Neuronal stem cell (in vitro differentiated cells): ENCODE data around the gene IMMP2L.

Experiments used
- DNase-seq: peaks from one replicate; pipeline ENCODE4 v3.0.0-alpha.2; 2013; ENCODE audit warnings: low spot score
- H2AFZ ChIP-seq: one replicate; pipeline ENCODE4 v1.6.1; 2013; ENCODE audit warnings: mild to moderate bottlenecking, low read length, inconsistent platforms
- H2AK5ac ChIP-seq: 2 replicates; pipeline ENCODE4 v1.6.1; 2013; ENCODE audit warnings: low read depth, mild to moderate bottlenecking, inconsistent platforms, low read length, moderate library complexity, mixed read lengths
- H2BK120ac ChIP-seq: 2 replicates; pipeline ENCODE4 v1.6.1; 2013; ENCODE audit warnings: low read depth, mild to moderate bottlenecking, inconsistent platforms, low read length, moderate library complexity, mixed read lengths
- H2BK12ac ChIP-seq: one replicate; pipeline ENCODE4 v1.6.1; 2013; ENCODE audit warnings: low read length, inconsistent platforms
- H2BK15ac ChIP-seq: 2 replicates; pipeline ENCODE4 v1.6.1; 2013; ENCODE audit warnings: mild to moderate bottlenecking, low read length, inconsistent platforms, mixed read lengths
- H2BK5ac ChIP-seq: one replicate; pipeline ENCODE4 v1.6.1; 2013; ENCODE audit warnings: inconsistent platforms, mild to moderate bottlenecking, low read length, moderate library complexity
- H3K14ac ChIP-seq: one replicate; pipeline ENCODE4 v1.6.1; 2013; ENCODE audit warnings: low read length, inconsistent platforms
- H3K18ac ChIP-seq: 2 replicates; pipeline ENCODE4 v1.6.1; 2013; ENCODE audit warnings: low read length, inconsistent platforms
- H3K23ac ChIP-seq: 2 replicates; pipeline ENCODE4 v1.6.1; 2013; ENCODE audit warnings: low read depth, mild to moderate bottlenecking, mixed read lengths, low read length, inconsistent platforms; ENCODE audit not compliant: poor library complexity
- H3K27ac ChIP-seq: replicated peaks from 3 replicates; pipeline ENCODE4 v1.5.1; 2013; ENCODE audit warnings: low read length, inconsistent platforms
- H3K27me3 ChIP-seq, 3 experiments: 2 replicates each; pipeline ENCODE4 v1.6.1; 2013; ENCODE audit warnings: low read length in 3 of 3, mild to moderate bottlenecking in 2 of 3, inconsistent platforms in 1 of 3, low read depth in 1 of 3, mixed read lengths in 1 of 3, moderate library complexity in 1 of 3; ENCODE audit not compliant: control insufficient read depth in 3 of 3, insufficient read depth in 3 of 3
- H3K36me3 ChIP-seq, 2 donors: replicated peaks in 1 of 2; 2 replicates each; pipeline ENCODE4 v1.6.1; 2013; ENCODE audit warnings: low read length in 2 of 2; ENCODE audit not compliant: control insufficient read depth in 2 of 2, insufficient read depth in 2 of 2
- H3K4ac ChIP-seq: 2 replicates; pipeline ENCODE4 v1.6.1; 2013; ENCODE audit warnings: inconsistent platforms, mild to moderate bottlenecking, low read length, moderate library complexity
- H3K4me1 ChIP-seq, 2 donors: 1 replicate in 1 of 2; 2 replicates in 1 of 2; pipeline ENCODE4 v1.6.1; 2013; ENCODE audit warnings: low read length in 2 of 2, low read depth in 1 of 2; ENCODE audit not compliant: control insufficient read depth in 2 of 2, insufficient read depth in 1 of 2
- H3K4me2 ChIP-seq: one replicate; pipeline ENCODE4 v1.6.1; 2013; ENCODE audit warnings: mild to moderate bottlenecking, low read length, inconsistent platforms; ENCODE audit not compliant: insufficient read depth, poor library complexity, severe bottlenecking
- H3K4me3 ChIP-seq, 2 donors: 2 replicates each; pipeline ENCODE4 v1.5.1; 2013; ENCODE audit warnings: low read length in 2 of 2, mild to moderate bottlenecking in 2 of 2, inconsistent platforms in 1 of 2, moderate library complexity in 1 of 2
- H3K79me1 ChIP-seq: one replicate; pipeline ENCODE4 v1.6.1; 2013; ENCODE audit warnings: low read depth, mild to moderate bottlenecking, inconsistent platforms, low read length, moderate library complexity
- H3K9ac ChIP-seq: one replicate; pipeline ENCODE4 v1.6.1; 2013; ENCODE audit warnings: mild to moderate bottlenecking, low read depth, low read length, inconsistent platforms; ENCODE audit not compliant: poor library complexity
- H3K9me3 ChIP-seq, 2 donors: replicated peaks in 1 of 2; 2 replicates each; pipeline versions ENCODE3 to v1.6.1; 2013; ENCODE audit warnings: low read length in 2 of 2, mild to moderate bottlenecking in 2 of 2, inconsistent platforms in 1 of 2, low read depth in 1 of 2, mixed read lengths in 1 of 2, moderate library complexity in 1 of 2; ENCODE audit not compliant: control insufficient read depth in 2 of 2, insufficient read depth in 1 of 2
- H4K8ac ChIP-seq: one replicate; pipeline ENCODE4 v1.6.1; 2013; ENCODE audit warnings: low read depth, mild to moderate bottlenecking, inconsistent platforms, low read length, moderate library complexity
- H4K91ac ChIP-seq: one replicate; pipeline ENCODE4 v1.6.1; 2013; ENCODE audit warnings: low read length, low read depth, mild to moderate bottlenecking, inconsistent platforms; ENCODE audit not compliant: poor library complexity
- WGBS, 2 donors: extraction: QIAGEN DNeasy Blood & Tissue Kit; methylation state at CpG; one replicate each; pipeline ENCODE4 v1.1.7; 2013; ENCODE audit warnings: missing lambda C conversion rate in 2 of 2, mixed read lengths in 1 of 2; ENCODE audit not compliant: insufficient read length in 2 of 2, insufficient replicate concordance in 1 of 2; ENCODE audit errors: extremely low coverage in 2 of 2; 5-methylcytosine and 5-hydroxymethylcytosine counted together

Gene IMMP2L

GRCh38 chr7:110766864-110767263 is 795.4 kb downstream of the IMMP2L start:
- Histone ChIP-seq H3K36me3 (no peaks in the 10 kb centered on the region), H3K4ac (no peak overlapping the region), H3K9ac (no peak overlapping the region), H3K23ac (no peak overlapping the region), H3K4me1 (no peaks in the 10 kb centered on the region), H3K14ac (no peak overlapping the region), H2AK5ac (no peak overlapping the region), H3K27me3 (no peaks in the 10 kb centered on the region), H3K79me1 (no peaks in the 10 kb centered on the region), H3K27ac (no peak overlapping the region), H2BK12ac (no peak overlapping the region), H2BK15ac (no peak overlapping the region), H2AFZ (no peak overlapping the region), H4K8ac (no peak overlapping the region), H3K4me3 (no peak overlapping the region), H2BK5ac (no peak overlapping the region), H3K4me2 (no peak overlapping the region), H3K9me3 (no peaks in the 10 kb centered on the region), H4K91ac (no peak overlapping the region), H2BK120ac (no peak overlapping the region), H3K18ac (no peak overlapping the region)
- no peak for DNase-seq
- no CpG with 5 or more reads among the region's 2 CpGs for WGBS, 2 donors

GRCh38 chr7:110764852-110765251 is 797.4 kb downstream of the IMMP2L start:
- Histone ChIP-seq H2BK5ac (no peak overlapping the region), H2AFZ (no peak overlapping the region), H2AK5ac (no peak overlapping the region), H3K9ac (no peak overlapping the region), H4K8ac (no peak overlapping the region), H2BK15ac (no peak overlapping the region), H3K4ac (no peak overlapping the region), H2BK120ac (no peak overlapping the region), H3K36me3 (no peaks in the 10 kb centered on the region), H3K9me3 (no peaks in the 10 kb centered on the region), H3K18ac (no peak overlapping the region), H3K27ac (no peak overlapping the region), H3K4me1 (peaks cover 0 to 7% of the 10 kb centered on the region in 2 donors), H3K23ac (no peak overlapping the region), H3K14ac (no peak overlapping the region), H3K4me3 (no peak overlapping the region), H3K4me2 (no peak overlapping the region), H4K91ac (no peak overlapping the region), H3K79me1 (no peaks in the 10 kb centered on the region), H2BK12ac (no peak overlapping the region), H3K27me3 (no peaks in the 10 kb centered on the region)
- DNase-seq, result no peak
- WGBS, 2 donors, result no CpG with 5 or more reads among the region's 3 CpGs

GRCh38 chr7:110762546-110763225 is 799.6 kb downstream of the IMMP2L start:
- Histone ChIP-seq H3K4ac (no peak overlapping the region), H3K79me1 (no peaks in the 10 kb centered on the region), H3K27me3 (no peaks in the 10 kb centered on the region), H3K9me3 (no peaks in the 10 kb centered on the region), H3K9ac (no peak overlapping the region), H3K23ac (no peak overlapping the region), H2BK120ac (no peak overlapping the region), H3K14ac (no peak overlapping the region), H2BK12ac (no peak overlapping the region), H2BK5ac (no peak overlapping the region), H3K18ac (no peak overlapping the region), H4K8ac (no peak overlapping the region), H3K27ac (no peak overlapping the region), H2BK15ac (no peak overlapping the region), H3K36me3 (no peaks in the 10 kb centered on the region), H2AFZ (no peak overlapping the region), H3K4me1 (peaks cover 0 to 14% of the 10 kb centered on the region in 2 donors), H2AK5ac (no peak overlapping the region), H3K4me2 (no peak overlapping the region), H4K91ac (no peak overlapping the region), H3K4me3 (no peak overlapping the region)
- DNase-seq, result no peak
- WGBS, 2 donors, result no CpG with 5 or more reads among the region's 2 CpGs

GRCh38 chr7:110760341-110760740 is 802.0 kb downstream of the IMMP2L start:
- Histone ChIP-seq H3K36me3 (no peaks in the 10 kb centered on the region), H2AFZ (no peak overlapping the region), H2AK5ac (no peak overlapping the region), H3K27me3 (no peaks in the 10 kb centered on the region), H3K14ac (no peak overlapping the region), H3K9ac (no peak overlapping the region), H3K18ac (no peak overlapping the region), H2BK15ac (no peak overlapping the region), H3K23ac (no peak overlapping the region), H3K4me3 (no peak overlapping the region), H3K4ac (no peak overlapping the region), H4K91ac (no peak overlapping the region), H2BK120ac (no peak overlapping the region), H3K79me1 (no peaks in the 10 kb centered on the region), H2BK12ac (no peak overlapping the region), H3K4me1 (peaks cover 0 to 18% of the 10 kb centered on the region in 2 donors), H3K4me2 (no peak overlapping the region), H2BK5ac (no peak overlapping the region), H4K8ac (no peak overlapping the region), H3K27ac (no peak overlapping the region), H3K9me3 (no peaks in the 10 kb centered on the region)
- no peak for DNase-seq
- WGBS, 2 donors, result no CpG with 5 or more reads among the region's 2 CpGs
